GM18907 (cell line): ENCODE results near the gene ARHGAP20.

ENCODE experiments used
- ATAC-seq: cut with Tn5 transposase; IDR thresholded peaks from one replicate; pipeline ENCODE4 v1.9.1; 2021; ENCODE audit warnings: mild to moderate bottlenecking, moderate library complexity; ENCODE audit not compliant: unreplicated experiment

The ARHGAP20 gene

DNA sequence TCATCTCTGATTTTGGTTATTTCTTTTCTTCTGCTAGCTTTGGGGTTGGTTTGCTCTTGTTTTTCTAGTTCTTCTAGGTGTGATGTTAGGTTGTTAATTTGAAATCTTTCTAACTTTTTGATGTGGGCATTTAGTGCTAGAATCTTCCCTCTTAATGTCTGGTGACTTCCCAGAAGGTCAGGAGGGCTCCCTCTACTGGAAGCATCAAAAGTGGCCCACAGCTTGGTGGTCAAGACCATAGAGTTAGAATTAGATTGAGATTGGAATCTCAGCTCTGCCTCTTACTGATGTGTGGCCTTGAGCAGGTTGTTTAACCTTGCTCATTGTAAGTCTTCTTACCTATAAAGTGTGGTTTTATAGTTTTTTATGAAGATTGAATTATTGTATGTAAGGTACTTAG lies 183.2 kb downstream of the ARHGAP20 start:
- no peak for ATAC-seq

GRCh38 chr11:110527146-110527545 lies 185.1 kb downstream of the ARHGAP20 start:
- no peak for ATAC-seq
